ENCODE measurements around the gene LYRM7. TPM values are rescaled to one million over a fixed set of nuclear protein-coding genes. Genes with fewer than 3 reads are reported as not detected.

The LYRM7 gene
- total and polyA plus RNA-seq, 10 of the 15 experiments (the other 5 are each of a cell fraction or from before 2014, with no cell fraction given): 9.2 to 68.8 (median 20.2) TPM

Other genes with a start within 250 kb of the LYRM7 start
- gene HINT1, start 5.7 kb upstream of the LYRM7 start, total RNA-seq (2014; rRNA removed): 352 and 366 TPM in 2 replicates
- gene HINT1, start 5.7 kb upstream of the LYRM7 start, total RNA-seq (2014; rRNA removed; fragmentation: Illumina TruSeq; extraction: Trizol): 347 and 351 TPM in 2 replicates
- gene HINT1, start 5.7 kb upstream of the LYRM7 start, total RNA-seq (2021): 248 and 253 TPM in 2 replicates
- 997 and 1,373 TPM in 2 replicates for gene HINT1, start 5.7 kb upstream of the LYRM7 start, polyA plus RNA-seq (2011; rRNA removed)
- gene HINT1, start 5.7 kb upstream of the LYRM7 start, polyA plus RNA-seq (2014; fragmentation: Illumina TruSeq; extraction: Trizol): 260 TPM in 2 replicates
- 100 to 1,000 TPM; 844 to 901 TPM for gene HINT1, start 5.7 kb upstream of the LYRM7 start, polyA plus RNA-seq (2014; fragmentation: Nextera tagmentation; extraction: Ambion mirVana)
- 438 and 478 TPM in 2 replicates for gene HINT1, start 5.7 kb upstream of the LYRM7 start, polyA plus RNA-seq (2014; rRNA removed)
- gene HINT1, start 5.7 kb upstream of the LYRM7 start, polyA plus RNA-seq (2016; fragmentation: Nextera tagmentation; extraction: Ambion mirVana): 100 to 1,000 TPM; 687 to 705 TPM
- 81.7 and 101 TPM in 2 replicates for gene CDC42SE2, start 93.1 kb downstream of the LYRM7 start, total RNA-seq (2014; rRNA removed)
- gene CDC42SE2, start 93.1 kb downstream of the LYRM7 start, total RNA-seq (2014; rRNA removed; fragmentation: Illumina TruSeq; extraction: Trizol): 90.7 and 91.1 TPM in 2 replicates
- 75.6 and 76.0 TPM in 2 replicates for gene CDC42SE2, start 93.1 kb downstream of the LYRM7 start, total RNA-seq (2021)
- 148 and 215 TPM in 2 replicates for gene CDC42SE2, start 93.1 kb downstream of the LYRM7 start, polyA plus RNA-seq (2011; rRNA removed)
- gene CDC42SE2, start 93.1 kb downstream of the LYRM7 start, polyA plus RNA-seq (2014; fragmentation: Illumina TruSeq; extraction: Trizol): 75.2 and 106 TPM in 2 replicates
- gene CDC42SE2, start 93.1 kb downstream of the LYRM7 start, polyA plus RNA-seq (2014; fragmentation: Nextera tagmentation; extraction: Ambion mirVana): 10 to 100 TPM; 57.0 to 78.8 TPM
- gene CDC42SE2, start 93.1 kb downstream of the LYRM7 start, polyA plus RNA-seq (2014; rRNA removed): 57.2 and 62.0 TPM in 2 replicates
- gene CDC42SE2, start 93.1 kb downstream of the LYRM7 start, polyA plus RNA-seq (2016; fragmentation: Nextera tagmentation; extraction: Ambion mirVana): 100 to 1,000 TPM; 113 to 116 TPM